CD4-positive, alpha-beta T cell treated with Interleukin-2 at 100 ng/mL for 4 hours (primary cell): ENCODE results near the gene HMGXB3.
A peak's percentile ranks its signal among the peaks of the same experiment; 100 is the strongest.

Experiments used
- DNase-seq: peaks from one replicate; pipeline ENCODE4 v3.0.0-alpha.2; 2020; ENCODE audit warnings: low spot score

Gene HMGXB3

GRCh38 chr5:150000256-150000989 is at the start of gene HMGXB3, which contains the start of gene TIGD6:
HMGXB3 (plus strand) TSS chr5:150000739; CDS start chr5:150004853, 4,114 bp downstream.
TIGD6 (minus strand) TSS chr5:150000654; CDS start chr5:149996348, 4,306 bp downstream.
- DNase-seq = peak; percentile 86

GRCh38 chr5:149951138-149951749 is 49.3 kb upstream of the HMGXB3 start:
- DNase-seq = no peak

GRCh38 chr5:149953436-149954121 is 47.0 kb upstream of the HMGXB3 start:
- no peak for DNase-seq

- no peak for DNase-seq
These were observed 45.7 kb upstream of the HMGXB3 start for GRCh38 chr5:149954798-149955197.

- no peak for DNase-seq
These were observed 43.9 kb upstream of the HMGXB3 start for GRCh38 chr5:149956685-149957084.

GRCh38 chr5:149957855-149958254 is 42.7 kb upstream of the HMGXB3 start:
- no peak for DNase-seq

- DNase-seq = peak; percentile 72
These were observed 40.9 kb upstream of the HMGXB3 start for GRCh38 chr5:149959406-149960236.

- DNase-seq = peak; percentile 94
These were observed 40.0 kb upstream of the HMGXB3 start, which contains the start of gene SLC26A2 for GRCh38 chr5:149960272-149961185. SLC26A2 (plus strand) TSS chr5:149960758; CDS start chr5:149977653, 16,895 bp downstream.

GRCh38 chr5:149961186-149961685 is 39.3 kb upstream of the HMGXB3 start:
- DNase-seq = no peak

GRCh38 chr5:149961957-149962409 is 38.6 kb upstream of the HMGXB3 start:
- peak; percentile 14 for DNase-seq

- DNase-seq = no peak
These were observed 37.8 kb upstream of the HMGXB3 start for GRCh38 chr5:149962601-149963300.

GRCh38 chr5:149963729-149964128 is 36.8 kb upstream of the HMGXB3 start:
- DNase-seq = no peak

- DNase-seq = no peak
These were observed 33.6 kb upstream of the HMGXB3 start for GRCh38 chr5:149966946-149967345.

GRCh38 chr5:149969181-149969930 is 31.2 kb upstream of the HMGXB3 start:
- DNase-seq = no peak

- DNase-seq = no peak
These were observed 25.1 kb upstream of the HMGXB3 start for GRCh38 chr5:149975409-149975808.

- no peak for DNase-seq
These were observed 20.6 kb upstream of the HMGXB3 start for GRCh38 chr5:149979896-149980295.

GRCh38 chr5:149981206-149981605 is 19.3 kb upstream of the HMGXB3 start:
- DNase-seq = no peak

GRCh38 chr5:149982505-149982904 is 18.0 kb upstream of the HMGXB3 start:
- DNase-seq = no peak

GRCh38 chr5:149988126-149988525 is 12.4 kb upstream of the HMGXB3 start:
- DNase-seq = no peak
